B cell (primary cell): ENCODE results near the gene MAP2K6. TPM values are rescaled to one million over a fixed set of nuclear protein-coding genes. Genes with fewer than 3 reads are reported as not detected.

Source experiments
- ATAC-seq: fragments of 200-7000 bp; cut with Tn5 transposase; one replicate; pipeline ENCODE4 v1.10.0; 2021; ENCODE audit warnings: low read depth, mild to moderate bottlenecking, moderate number of reproducible peaks, moderate library complexity
- CTCF ChIA-PET: fragments of 350-600 bp; sonication (Branson Sonifier 250); formaldehyde crosslinking; loops from one replicate; lab custom pipeline; 2021; ENCODE audit warnings: antibody characterized with exemption, inconsistent platforms; lab: Charles Lee
- POLR2A ChIA-PET: fragments of 350-600 bp; sonication (Branson Sonifier 250); formaldehyde crosslinking; loops from one replicate; lab custom pipeline; 2021; ENCODE audit warnings: antibody characterized with exemption; lab: Charles Lee
- DNase-seq: peaks from one replicate; pipeline ENCODE4 v3.0.0; 2013
- H2AFZ ChIP-seq: 2 replicates; pipeline ENCODE4 v1.6.1; 2012; ENCODE audit warnings: mild to moderate bottlenecking, low read depth, low read length; ENCODE audit not compliant: insufficient read depth, poor library complexity, severe bottlenecking
- H3K27ac ChIP-seq, 2 donors: 1 replicate in 1 of 2; 2 replicates in 1 of 2; pipeline ENCODE4 v1.5.1; 2012 to 2013; ENCODE audit warnings: low read length in 2 of 2, mild to moderate bottlenecking in 2 of 2, moderate library complexity in 1 of 2
- H3K27me3 ChIP-seq, 4 experiments: fragments of 200-600 bp in 1 of 4; sonication (generic) in 1 of 4; replicated peaks in 1 of 4; 1 replicate in 2 of 4; 2 replicates in 2 of 4; pipeline versions ENCODE4 v1.6.1 to v1.7.0; 2013 to 2016; ENCODE audit warnings: low read length in 3 of 4, mild to moderate bottlenecking in 2 of 4, mixed read lengths in 1 of 4, moderate library complexity in 1 of 4; ENCODE audit not compliant: insufficient read depth in 4 of 4, control insufficient read depth in 3 of 4; ENCODE audit errors: control extremely low read depth in 1 of 4
- H3K36me3 ChIP-seq, 2 experiments: replicated peaks in 1 of 2; 1 replicate in 1 of 2; 2 replicates in 1 of 2; pipeline versions ENCODE4 v1.6.1 to v1.7.1; 2013; ENCODE audit warnings: low read length in 1 of 2; ENCODE audit not compliant: insufficient read depth in 2 of 2, control insufficient read depth in 1 of 2; ENCODE audit errors: control extremely low read depth in 1 of 2, extremely low read depth in 1 of 2
- H3K4me1 ChIP-seq, 2 donors: fragments of 200-600 bp in 1 of 2; sonication (generic) in 1 of 2; 1 replicate in 1 of 2; 2 replicates in 1 of 2; pipeline versions ENCODE4 v1.5.1 to v1.6.1; 2013 to 2017; ENCODE audit warnings: low read length in 2 of 2; ENCODE audit not compliant: control insufficient read depth in 2 of 2, insufficient read depth in 2 of 2
- H3K4me2 ChIP-seq: replicated peaks from 2 replicates; pipeline ENCODE3; 2012; ENCODE audit warnings: mild to moderate bottlenecking, low read depth, low read length; ENCODE audit not compliant: poor library complexity, severe bottlenecking
- H3K4me3 ChIP-seq, 5 experiments: fragments of 200-600 bp in 1 of 5; sonication (generic) in 1 of 5; 1 replicate in 3 of 5; 2 replicates in 2 of 5; pipeline versions ENCODE4 v1.5.1 to v1.7.0; 2011 to 2016; ENCODE audit warnings: low read length in 4 of 5, mild to moderate bottlenecking in 4 of 5, low read depth in 2 of 5, control low read depth in 1 of 5, moderate library complexity in 1 of 5; ENCODE audit not compliant: insufficient read depth in 1 of 5; ENCODE audit errors: control extremely low read depth in 1 of 5, extremely low read depth in 1 of 5
- H3K79me2 ChIP-seq: fragments of 200-600 bp; sonication (generic); one replicate; pipeline ENCODE4 v1.6.0; 2016; ENCODE audit warnings: low read length; ENCODE audit not compliant: control insufficient read depth, insufficient read depth
- H3K9ac ChIP-seq: fragments of 200-600 bp; sonication (generic); 2 replicates; pipeline ENCODE4 v1.6.1; 2017; ENCODE audit warnings: mild to moderate bottlenecking, low read length, moderate library complexity
- H3K9me3 ChIP-seq, 3 donors: one replicate each; pipeline versions ENCODE4 v1.6.1 to v1.7.1; 2013; ENCODE audit warnings: low read length in 2 of 3; ENCODE audit not compliant: control insufficient read depth in 2 of 3, insufficient read depth in 1 of 3; ENCODE audit errors: control extremely low read depth in 1 of 3
- H4K20me1 ChIP-seq: 2 replicates; pipeline ENCODE4 v1.6.0; 2012; ENCODE audit warnings: mild to moderate bottlenecking, low read length; ENCODE audit not compliant: insufficient read depth, control insufficient read depth, poor library complexity, severe bottlenecking
- H3K27ac Mint-ChIP-seq: one replicate; pipeline ENCODE4 v1.8.0; 2021; ENCODE audit warnings: mixed read lengths
- H3K27me3 Mint-ChIP-seq: one replicate; pipeline ENCODE4 v1.8.0; 2021; ENCODE audit warnings: mixed read lengths
- H3K4me1 Mint-ChIP-seq: one replicate; pipeline ENCODE4 v1.8.0; 2021; ENCODE audit warnings: mixed read lengths
- H3K4me3 Mint-ChIP-seq: one replicate; pipeline ENCODE4 v1.8.0; 2021; ENCODE audit warnings: mixed read lengths
- H3K9me3 Mint-ChIP-seq: one replicate; pipeline ENCODE4 v1.8.0; 2022; ENCODE audit warnings: mixed read lengths; ENCODE audit not compliant: insufficient read depth
- CTCF ChIP-seq: fragments of 200-600 bp; IDR thresholded peaks from one replicate; pipeline ENCODE4 v1.8.0; 2022; ENCODE audit warnings: antibody characterized with exemption, mild to moderate bottlenecking
- EZH2 ChIP-seq: IDR thresholded peaks from 2 replicates; pipeline ENCODE4 v1.6.1; 2012; ENCODE audit warnings: borderline replicate concordance, low read depth, mild to moderate bottlenecking, moderate library complexity, low read length; ENCODE audit not compliant: insufficient read depth, poor library complexity, severe bottlenecking
- WGBS: methylation state at CpG from one replicate; pipeline ENCODE4 v1.1.5; 2013; ENCODE audit warnings: missing lambda C conversion rate; ENCODE audit not compliant: insufficient coverage; 5-methylcytosine and 5-hydroxymethylcytosine counted together
- intact Hi-C: fragments of 100-400 bp; cut with micrococcal nuclease; formaldehyde crosslinking; loops from one replicate; pipeline ENCODE4 v1.10.0; 2022
- polyA plus RNA-seq: library from polyadenylated mRNA; depleted of rRNA; stranded (reverse); fragments of >200 nt; gene quantifications from 2 replicates; pipeline ENCODE4 v1.2.3, GENCODE V29; 2012
- total RNA-seq, 2 donors: library from RNA; stranded (reverse); fragments of 120-200 nt in 1 of 2; gene quantifications; 1 replicate in 1 of 2; 2 replicates in 1 of 2; pipeline versions ENCODE4 v1.2.3 to v1.2.4, GENCODE V29; 2013 to 2022

Gene MAP2K6
- total and polyA plus RNA-seq, 2 donors (not counting 1 experiment from before 2014, with no cell fraction given) = 2.4 to 7.7 TPM

GRCh38 chr17:69471406-69471805 is 56.9 kb downstream of the MAP2K6 start:
- H3K79me2 ChIP-seq = no peaks in the 10 kb centered on the region
- H3K9me3 ChIP-seq = no peaks in the 10 kb centered on the region
- no peaks in the 10 kb centered on the region for H3K9me3 Mint-ChIP-seq
- H3K4me1 Mint-ChIP-seq = peaks cover 3% of the 10 kb centered on the region
- H3K27me3 Mint-ChIP-seq = no peaks in the 10 kb centered on the region
- DNase-seq (no peak), ATAC-seq (no peak)
- no peak overlapping the region for H3K27ac ChIP-seq
- H3K4me3 Mint-ChIP-seq = no peak overlapping the region
- no peaks in the 10 kb centered on the region for H3K4me1 ChIP-seq
- H2AFZ ChIP-seq = no peak overlapping the region
- ChIA-PET POLR2A (no interaction called here), CTCF (no interaction called here)
- no peak overlapping the region for H3K27ac Mint-ChIP-seq
- H3K4me3 ChIP-seq = no peak overlapping the region
- no peaks in the 10 kb centered on the region for H3K36me3 ChIP-seq
- WGBS = no CpG with 5 or more reads among the region's 3 CpGs
- H3K4me2 ChIP-seq = no peak overlapping the region
- TF ChIP-seq EZH2 (no peak), CTCF (no peak)
- H3K9ac ChIP-seq = no peak overlapping the region
- intact Hi-C loops = no loop called here
- H3K27me3 ChIP-seq = no peaks in the 10 kb centered on the region
- H4K20me1 ChIP-seq = no peaks in the 10 kb centered on the region

GRCh38 chr17:69473841-69474831 is 59.6 kb downstream of the MAP2K6 start:
- H3K27ac Mint-ChIP-seq = no peak overlapping the region
- H3K9ac ChIP-seq = no peak overlapping the region

More at GRCh38 chr17:69473841-69474831, 59.6 kb downstream of the MAP2K6 start:
- DNase-seq (no peak), ATAC-seq (no peak)
- Histone ChIP-seq H4K20me1 (no peaks in the 10 kb centered on the region), H3K36me3 (no peaks in the 10 kb centered on the region), H3K27ac (no peak overlapping the region), H2AFZ (no peak overlapping the region), H3K4me3 (no peak overlapping the region), H3K4me1 (no peaks in the 10 kb centered on the region), H3K4me2 (no peak overlapping the region), H3K9me3 (no peaks in the 10 kb centered on the region), H3K79me2 (no peaks in the 10 kb centered on the region), H3K27me3 (no peaks in the 10 kb centered on the region)
- TF ChIP-seq CTCF (no peak), EZH2 (no peak)
- POLR2A ChIA-PET = no interaction called here
- H3K4me1 Mint-ChIP-seq = peaks cover 5% of the 10 kb centered on the region
- intact Hi-C loops = no loop called here
- H3K4me3 Mint-ChIP-seq = no peak overlapping the region
- H3K27me3 Mint-ChIP-seq = no peaks in the 10 kb centered on the region
- CTCF ChIA-PET = no interaction called here
- H3K9me3 Mint-ChIP-seq = no peaks in the 10 kb centered on the region
- 100% methylated on average over 1 of the region's 7 CpGs for WGBS
